MM.1S (cell line): ENCODE results near the gene CLCN4.

Experiments used
- DNase-seq: peaks from one replicate; pipeline ENCODE4 v3.0.0-alpha.2; 2015
- H2AFZ ChIP-seq: fragments of 300-600 bp; sonication (generic); 2 replicates; pipeline ENCODE4 v1.6.0; 2016; ENCODE audit warnings: antibody characterized with exemption, low read length
- H3F3A ChIP-seq: fragments of 300-600 bp; sonication (generic); 2 replicates; pipeline ENCODE4 v1.6.1; 2016; ENCODE audit warnings: mild to moderate bottlenecking, antibody characterized with exemption, low read length, moderate library complexity, mixed read lengths; ENCODE audit not compliant: insufficient read depth
- H3K27ac ChIP-seq: fragments of 300-600 bp; sonication (generic); 2 replicates; pipeline ENCODE4 v1.5.1; 2016; ENCODE audit warnings: mild to moderate bottlenecking, low read length
- H3K27me3 ChIP-seq: fragments of 300-600 bp; sonication (generic); replicated peaks from 2 replicates; pipeline ENCODE4 v1.6.0; 2016; ENCODE audit warnings: low read length; ENCODE audit not compliant: insufficient read depth
- H3K36me3 ChIP-seq: fragments of 300-600 bp; sonication (generic); replicated peaks from 2 replicates; pipeline ENCODE4 v1.6.1; 2016; ENCODE audit warnings: mild to moderate bottlenecking, low read length, mixed read lengths; ENCODE audit not compliant: insufficient read depth
- H3K4me1 ChIP-seq: fragments of 300-600 bp; sonication (generic); 2 replicates; pipeline ENCODE4 v1.6.1; 2016; ENCODE audit warnings: low read length, mixed read lengths
- H3K4me2 ChIP-seq: fragments of 300-600 bp; sonication (generic); 2 replicates; pipeline ENCODE4 v1.6.0; 2016; ENCODE audit warnings: low read depth, low read length
- H3K4me3 ChIP-seq: fragments of 300-600 bp; sonication (generic); 2 replicates; pipeline ENCODE4 v1.5.1; 2016; ENCODE audit warnings: low read length, mixed read lengths
- H3K79me2 ChIP-seq: fragments of 300-600 bp; sonication (generic); 2 replicates; pipeline ENCODE4 v1.6.1; 2016; ENCODE audit warnings: mixed run types, low read length, mixed read lengths
- H3K9ac ChIP-seq: fragments of 300-600 bp; sonication (generic); 2 replicates; pipeline ENCODE4 v1.6.1; 2016; ENCODE audit warnings: low read length, mixed read lengths
- H3K9me2 ChIP-seq: fragments of 300-600 bp; sonication (generic); replicated peaks from 2 replicates; pipeline ENCODE4 v1.6.1; 2016; ENCODE audit warnings: mild to moderate bottlenecking, low read length, mixed read lengths; ENCODE audit not compliant: insufficient read depth
- H3K9me3 ChIP-seq: fragments of 300-600 bp; sonication (generic); replicated peaks from 2 replicates; pipeline ENCODE4 v1.6.1; 2016; ENCODE audit warnings: mild to moderate bottlenecking, low read length, mixed read lengths; ENCODE audit not compliant: insufficient read depth
- H4K20me1 ChIP-seq: fragments of 300-600 bp; sonication (generic); 2 replicates; pipeline ENCODE4 v1.6.1; 2016; ENCODE audit warnings: mild to moderate bottlenecking, low read length, moderate library complexity, mixed read lengths; ENCODE audit not compliant: insufficient read depth
- CTCF ChIP-seq: fragments of 300-600 bp; sonication (generic); IDR thresholded peaks from 2 replicates; pipeline ENCODE4 v1.5.1; 2016; ENCODE audit warnings: antibody characterized with exemption, low read length, mixed read lengths
- EZH2 ChIP-seq: fragments of 300-600 bp; sonication (generic); optimal IDR thresholded peaks from 2 replicates; pipeline ENCODE3; 2017; ENCODE audit warnings: low read depth, mild to moderate bottlenecking, antibody characterized with exemption, low read length, mixed read lengths
- EZH2phosphoT487 ChIP-seq: fragments of 300-600 bp; sonication (generic); IDR thresholded peaks from 2 replicates; pipeline ENCODE4 v1.6.1; 2018; ENCODE audit warnings: antibody characterized with exemption, low read length

Gene CLCN4

DNA sequence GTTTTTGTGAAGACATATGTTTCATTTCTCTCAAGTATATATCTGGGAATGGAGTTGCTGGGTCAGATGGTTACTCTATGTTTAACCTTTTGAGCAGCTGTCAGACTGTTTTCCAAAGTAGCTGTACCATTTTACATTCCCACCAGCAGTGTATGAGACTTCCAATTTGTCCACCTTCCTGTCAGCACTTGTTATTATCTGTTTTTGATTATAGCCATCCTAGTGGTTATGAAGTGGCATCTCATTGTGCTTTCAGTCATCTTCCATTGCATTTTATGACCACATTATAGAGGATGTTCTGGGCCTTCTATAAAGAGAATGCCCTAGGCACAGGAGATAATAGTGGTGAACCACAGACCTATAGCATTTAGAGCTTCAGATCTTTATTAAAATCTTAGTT is 39.2 kb downstream of the CLCN4 start:
- DNase-seq: no peak
- Histone ChIP-seq H3K4me3 (no peak overlapping the region), H3K9me3 (no peaks in the 10 kb centered on the region), H3K27me3 (no peaks in the 10 kb centered on the region), H4K20me1 (no peaks in the 10 kb centered on the region), H3K4me1 (no peaks in the 10 kb centered on the region), H3K4me2 (no peak overlapping the region), H3K9me2 (no peaks in the 10 kb centered on the region), H3K9ac (no peak overlapping the region), H3K27ac (no peak overlapping the region), H2AFZ (no peak overlapping the region), H3F3A (no peaks in the 10 kb centered on the region), H3K36me3 (no peaks in the 10 kb centered on the region), H3K79me2 (no peaks in the 10 kb centered on the region)
- no peak for TF ChIP-seq EZH2
- no peak for TF ChIP-seq CTCF
- no peak for TF ChIP-seq EZH2phosphoT487

GRCh38 chrX:10197279-10198210 is 40.8 kb downstream of the CLCN4 start:
- Histone ChIP-seq H3K4me2 (no peak overlapping the region), H3F3A (no peaks in the 10 kb centered on the region), H3K79me2 (no peaks in the 10 kb centered on the region), H3K4me3 (no peak overlapping the region), H3K9ac (no peak overlapping the region), H3K27me3 (no peaks in the 10 kb centered on the region), H2AFZ (no peak overlapping the region), H3K9me2 (no peaks in the 10 kb centered on the region), H3K4me1 (no peaks in the 10 kb centered on the region), H3K27ac (no peak overlapping the region), H3K9me3 (no peaks in the 10 kb centered on the region), H4K20me1 (no peaks in the 10 kb centered on the region), H3K36me3 (no peaks in the 10 kb centered on the region)
- no peak for DNase-seq
- TF ChIP-seq CTCF (no peak), EZH2phosphoT487 (no peak), EZH2 (no peak)

DNA sequence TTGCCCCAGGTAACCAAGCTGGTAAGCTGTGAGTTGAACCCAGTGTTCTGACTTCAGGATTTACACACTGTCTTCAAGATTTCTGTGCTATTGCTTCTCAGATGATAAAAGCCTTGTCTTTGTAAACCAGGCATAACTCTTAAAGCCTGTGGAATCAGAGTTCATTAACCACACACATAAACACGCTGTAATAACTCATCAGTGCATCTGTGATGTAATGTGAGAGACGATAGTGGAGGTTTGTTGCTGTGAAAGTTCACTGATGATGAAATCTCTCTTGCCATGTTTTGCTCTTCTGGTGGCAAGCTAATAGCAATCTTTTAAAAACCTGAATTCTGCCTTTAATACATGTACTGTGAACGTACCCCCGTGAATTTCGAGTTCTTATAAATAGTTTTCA is 41.5 kb downstream of the CLCN4 start:
- Histone ChIP-seq H3K4me1 (no peaks in the 10 kb centered on the region), H3K4me3 (no peak overlapping the region), H3K4me2 (no peak overlapping the region), H3K36me3 (no peaks in the 10 kb centered on the region), H3F3A (no peaks in the 10 kb centered on the region), H3K9me2 (no peaks in the 10 kb centered on the region), H3K27me3 (no peaks in the 10 kb centered on the region), H3K79me2 (no peaks in the 10 kb centered on the region), H3K9ac (no peak overlapping the region), H3K9me3 (no peaks in the 10 kb centered on the region), H4K20me1 (no peaks in the 10 kb centered on the region), H2AFZ (no peak overlapping the region), H3K27ac (no peak overlapping the region)
- no peak for DNase-seq
- TF ChIP-seq CTCF (no peak), EZH2 (no peak), EZH2phosphoT487 (no peak)
